Smooth muscle cell (in vitro differentiated cells): Measurements from ENCODE around the gene NPTX2. TPM values are rescaled to one million over a fixed set of nuclear protein-coding genes. Genes with fewer than 3 reads are reported as not detected.

Experiments
- DNase-seq: peaks from one replicate; lab custom pipeline; 2025; ENCODE audit not compliant: unreplicated experiment; lab: John Stamatoyannopoulos, UW
- H2AFZ ChIP-seq: fragments of 200-600 bp; sonication (generic); 2 replicates; pipeline ENCODE4 v1.6.0; 2016; ENCODE audit warnings: antibody characterized with exemption, low read depth, mild to moderate bottlenecking
- H3F3A ChIP-seq: fragments of 200-600 bp; sonication (generic); 2 replicates; pipeline ENCODE4 v1.6.0; 2017; ENCODE audit warnings: antibody characterized with exemption, low read depth
- H3K27ac ChIP-seq: fragments of 200-600 bp; sonication (generic); 2 replicates; pipeline ENCODE4 v1.5.1; 2016; ENCODE audit warnings: low read depth, mild to moderate bottlenecking
- H3K27me3 ChIP-seq: fragments of 200-600 bp; sonication (generic); 2 replicates; pipeline ENCODE4 v1.6.1; 2016; ENCODE audit warnings: low read depth, mild to moderate bottlenecking
- H3K36me3 ChIP-seq: fragments of 200-600 bp; sonication (generic); 2 replicates; pipeline ENCODE4 v1.5.1; 2016; ENCODE audit warnings: low read depth
- H3K4me1 ChIP-seq: fragments of 200-600 bp; sonication (generic); 2 replicates; pipeline ENCODE4 v1.5.1; 2016; ENCODE audit warnings: low read depth
- H3K4me2 ChIP-seq: fragments of 200-600 bp; sonication (generic); 2 replicates; pipeline ENCODE4 v1.6.0; 2016; ENCODE audit warnings: mild to moderate bottlenecking
- H3K4me3 ChIP-seq: fragments of 200-600 bp; sonication (generic); 2 replicates; pipeline ENCODE4 v1.5.1; 2016; ENCODE audit warnings: mild to moderate bottlenecking
- H3K79me2 ChIP-seq: fragments of 200-600 bp; sonication (generic); 2 replicates; pipeline ENCODE4 v1.6.0; 2016; ENCODE audit warnings: low read depth, mild to moderate bottlenecking
- H3K9ac ChIP-seq: fragments of 200-600 bp; sonication (generic); 2 replicates; pipeline ENCODE4 v1.6.0; 2016; ENCODE audit warnings: low read depth
- H3K9me3 ChIP-seq: fragments of 200-600 bp; sonication (generic); replicated peaks from 2 replicates; pipeline ENCODE4 v1.5.1; 2016; ENCODE audit warnings: low read depth
- H4K20me1 ChIP-seq: fragments of 200-600 bp; sonication (generic); 2 replicates; pipeline ENCODE4 v1.6.0; 2016; ENCODE audit warnings: low read depth
- CTCF ChIP-seq: fragments of 200-600 bp; sonication (generic); IDR thresholded peaks from 2 replicates; pipeline ENCODE4 v1.5.1; 2017; ENCODE audit warnings: borderline replicate concordance, mild to moderate bottlenecking, antibody characterized with exemption; ENCODE audit not compliant: insufficient read depth, poor library complexity, severe bottlenecking
- WGBS: methylation state at CpG from one replicate; pipeline ENCODE4 v1.1.7; 2016; ENCODE audit warnings: low lambda C conversion rate; 5-methylcytosine and 5-hydroxymethylcytosine counted together
- polyA plus RNA-seq: library from polyadenylated mRNA; unstranded; fragments of >200 nt; fragmentation: Nextera tagmentation; extraction: Ambion mirVana; gene quantifications from 2 replicates; pipeline ENCODE4 v1.2.1, GENCODE V29; 2016
- total RNA-seq: library from RNA; depleted of rRNA; stranded (reverse); fragments of >200 nt; gene quantifications from 2 replicates; pipeline ENCODE4 v1.2.3, GENCODE V29; 2014

Gene NPTX2
- total and polyA plus RNA-seq, 2 experiments from 2014 or later: 13.8 to 28.6 TPM

- H3K4me2 ChIP-seq: no peak overlapping the region
Observed at GRCh38 chr7:98654524-98655272, 37.6 kb downstream of the NPTX2 start.

GRCh38 chr7:98655611-98656010 is 38.5 kb downstream of the NPTX2 start:
- Histone ChIP-seq H3K4me2 (no peak overlapping the region), H3K27ac (no peak overlapping the region), H3K4me1 (no peaks in the 10 kb centered on the region), H3K9ac (no peak overlapping the region), H3F3A (no peaks in the 10 kb centered on the region), H4K20me1 (no peaks in the 10 kb centered on the region), H3K27me3 (no peaks in the 10 kb centered on the region), H3K79me2 (no peaks in the 10 kb centered on the region), H2AFZ (no peak overlapping the region), H3K36me3 (no peaks in the 10 kb centered on the region), H3K4me3 (no peak overlapping the region), H3K9me3 (no peaks in the 10 kb centered on the region)
- no peak for DNase-seq
- no peak for TF ChIP-seq CTCF
- WGBS: 91% methylated on average over 5 of the region's 5 CpGs

More at GRCh38 chr7:98654524-98655272, 37.6 kb downstream of the NPTX2 start:
- no peaks in the 10 kb centered on the region for H4K20me1 ChIP-seq
- no peak overlapping the region for H2AFZ ChIP-seq
- H3K4me3 ChIP-seq: no peak overlapping the region
- no peaks in the 10 kb centered on the region for H3K9me3 ChIP-seq
- H3K79me2 ChIP-seq: no peaks in the 10 kb centered on the region
- H3F3A ChIP-seq: no peaks in the 10 kb centered on the region
- no peaks in the 10 kb centered on the region for H3K36me3 ChIP-seq
- 74% methylated on average over 3 of the region's 3 CpGs for WGBS
- no peak overlapping the region for H3K9ac ChIP-seq
- no peaks in the 10 kb centered on the region for H3K4me1 ChIP-seq
- H3K27me3 ChIP-seq: no peaks in the 10 kb centered on the region
- TF ChIP-seq CTCF: no peak
- no peak for DNase-seq
- no peak overlapping the region for H3K27ac ChIP-seq

- no peak overlapping the region for H3K4me3 ChIP-seq
- no peak overlapping the region for H2AFZ ChIP-seq
- 89% methylated on average over 7 of the region's 7 CpGs for WGBS
- no peak overlapping the region for H3K9ac ChIP-seq
- no peaks in the 10 kb centered on the region for H3K79me2 ChIP-seq
- H3K4me2 ChIP-seq: no peak overlapping the region
- no peaks in the 10 kb centered on the region for H4K20me1 ChIP-seq
- no peaks in the 10 kb centered on the region for H3K27me3 ChIP-seq
- no peaks in the 10 kb centered on the region for H3K9me3 ChIP-seq
- H3K4me1 ChIP-seq: no peaks in the 10 kb centered on the region
- H3K27ac ChIP-seq: no peak overlapping the region
- no peaks in the 10 kb centered on the region for H3F3A ChIP-seq
- no peaks in the 10 kb centered on the region for H3K36me3 ChIP-seq
- no peak for TF ChIP-seq CTCF
- DNase-seq: no peak
Observed at GRCh38 chr7:98656899-98657298, 39.8 kb downstream of the NPTX2 start.

- 87% methylated on average over 17 of the region's 17 CpGs for WGBS
- Histone ChIP-seq H3K36me3 (no peaks in the 10 kb centered on the region), H3K4me1 (no peaks in the 10 kb centered on the region), H3F3A (no peaks in the 10 kb centered on the region), H3K27me3 (no peaks in the 10 kb centered on the region), H3K9ac (no peak overlapping the region), H2AFZ (no peak overlapping the region), H3K27ac (no peak overlapping the region), H3K4me2 (no peak overlapping the region), H3K4me3 (no peak overlapping the region), H4K20me1 (no peaks in the 10 kb centered on the region), H3K9me3 (no peaks in the 10 kb centered on the region), H3K79me2 (no peaks in the 10 kb centered on the region)
- DNase-seq: no peak
- TF ChIP-seq CTCF: no peak
Observed at GRCh38 chr7:98657736-98658135, 40.7 kb downstream of the NPTX2 start.
